B cell (primary cell): Measurements from ENCODE around the gene FYCO1. TPM values are rescaled to one million over a fixed set of nuclear protein-coding genes. Genes with fewer than 3 reads are reported as not detected.

Experiments
- ATAC-seq: fragments of 200-7000 bp; cut with Tn5 transposase; one replicate; pipeline ENCODE4 v1.10.0; 2021; ENCODE audit warnings: low read depth, mild to moderate bottlenecking, moderate number of reproducible peaks, moderate library complexity
- CTCF ChIA-PET: fragments of 350-600 bp; sonication (Branson Sonifier 250); formaldehyde crosslinking; loops from one replicate; lab custom pipeline; 2021; ENCODE audit warnings: antibody characterized with exemption, inconsistent platforms; lab: Charles Lee
- POLR2A ChIA-PET: fragments of 350-600 bp; sonication (Branson Sonifier 250); formaldehyde crosslinking; loops from one replicate; lab custom pipeline; 2021; ENCODE audit warnings: antibody characterized with exemption; lab: Charles Lee
- DNase-seq: peaks from one replicate; pipeline ENCODE4 v3.0.0; 2013
- H2AFZ ChIP-seq: 2 replicates; pipeline ENCODE4 v1.6.1; 2012; ENCODE audit warnings: mild to moderate bottlenecking, low read depth, low read length; ENCODE audit not compliant: insufficient read depth, poor library complexity, severe bottlenecking
- H3K27ac ChIP-seq, 2 donors: 1 replicate in 1 of 2; 2 replicates in 1 of 2; pipeline ENCODE4 v1.5.1; 2012 to 2013; ENCODE audit warnings: low read length in 2 of 2, mild to moderate bottlenecking in 2 of 2, moderate library complexity in 1 of 2
- H3K27me3 ChIP-seq, 4 experiments: fragments of 200-600 bp in 1 of 4; sonication (generic) in 1 of 4; replicated peaks in 1 of 4; 1 replicate in 2 of 4; 2 replicates in 2 of 4; pipeline versions ENCODE4 v1.6.1 to v1.7.0; 2013 to 2016; ENCODE audit warnings: low read length in 3 of 4, mild to moderate bottlenecking in 2 of 4, mixed read lengths in 1 of 4, moderate library complexity in 1 of 4; ENCODE audit not compliant: insufficient read depth in 4 of 4, control insufficient read depth in 3 of 4; ENCODE audit errors: control extremely low read depth in 1 of 4
- H3K36me3 ChIP-seq, 2 experiments: replicated peaks in 1 of 2; 1 replicate in 1 of 2; 2 replicates in 1 of 2; pipeline versions ENCODE4 v1.6.1 to v1.7.1; 2013; ENCODE audit warnings: low read length in 1 of 2; ENCODE audit not compliant: insufficient read depth in 2 of 2, control insufficient read depth in 1 of 2; ENCODE audit errors: control extremely low read depth in 1 of 2, extremely low read depth in 1 of 2
- H3K4me1 ChIP-seq, 2 donors: fragments of 200-600 bp in 1 of 2; sonication (generic) in 1 of 2; 1 replicate in 1 of 2; 2 replicates in 1 of 2; pipeline versions ENCODE4 v1.5.1 to v1.6.1; 2013 to 2017; ENCODE audit warnings: low read length in 2 of 2; ENCODE audit not compliant: control insufficient read depth in 2 of 2, insufficient read depth in 2 of 2
- H3K4me2 ChIP-seq: replicated peaks from 2 replicates; pipeline ENCODE3; 2012; ENCODE audit warnings: mild to moderate bottlenecking, low read depth, low read length; ENCODE audit not compliant: poor library complexity, severe bottlenecking
- H3K4me3 ChIP-seq, 5 experiments: fragments of 200-600 bp in 1 of 5; sonication (generic) in 1 of 5; 1 replicate in 3 of 5; 2 replicates in 2 of 5; pipeline versions ENCODE4 v1.5.1 to v1.7.0; 2011 to 2016; ENCODE audit warnings: low read length in 4 of 5, mild to moderate bottlenecking in 4 of 5, low read depth in 2 of 5, control low read depth in 1 of 5, moderate library complexity in 1 of 5; ENCODE audit not compliant: insufficient read depth in 1 of 5; ENCODE audit errors: control extremely low read depth in 1 of 5, extremely low read depth in 1 of 5
- H3K79me2 ChIP-seq: fragments of 200-600 bp; sonication (generic); one replicate; pipeline ENCODE4 v1.6.0; 2016; ENCODE audit warnings: low read length; ENCODE audit not compliant: control insufficient read depth, insufficient read depth
- H3K9ac ChIP-seq: fragments of 200-600 bp; sonication (generic); 2 replicates; pipeline ENCODE4 v1.6.1; 2017; ENCODE audit warnings: mild to moderate bottlenecking, low read length, moderate library complexity
- H3K9me3 ChIP-seq, 3 donors: one replicate each; pipeline versions ENCODE4 v1.6.1 to v1.7.1; 2013; ENCODE audit warnings: low read length in 2 of 3; ENCODE audit not compliant: control insufficient read depth in 2 of 3, insufficient read depth in 1 of 3; ENCODE audit errors: control extremely low read depth in 1 of 3
- H4K20me1 ChIP-seq: 2 replicates; pipeline ENCODE4 v1.6.0; 2012; ENCODE audit warnings: mild to moderate bottlenecking, low read length; ENCODE audit not compliant: insufficient read depth, control insufficient read depth, poor library complexity, severe bottlenecking
- H3K27ac Mint-ChIP-seq: one replicate; pipeline ENCODE4 v1.8.0; 2021; ENCODE audit warnings: mixed read lengths
- H3K27me3 Mint-ChIP-seq: one replicate; pipeline ENCODE4 v1.8.0; 2021; ENCODE audit warnings: mixed read lengths
- H3K4me1 Mint-ChIP-seq: one replicate; pipeline ENCODE4 v1.8.0; 2021; ENCODE audit warnings: mixed read lengths
- H3K4me3 Mint-ChIP-seq: one replicate; pipeline ENCODE4 v1.8.0; 2021; ENCODE audit warnings: mixed read lengths
- H3K9me3 Mint-ChIP-seq: one replicate; pipeline ENCODE4 v1.8.0; 2022; ENCODE audit warnings: mixed read lengths; ENCODE audit not compliant: insufficient read depth
- EZH2 ChIP-seq: IDR thresholded peaks from 2 replicates; pipeline ENCODE4 v1.6.1; 2012; ENCODE audit warnings: borderline replicate concordance, low read depth, mild to moderate bottlenecking, moderate library complexity, low read length; ENCODE audit not compliant: insufficient read depth, poor library complexity, severe bottlenecking
- WGBS: methylation state at CpG from one replicate; pipeline ENCODE4 v1.1.5; 2013; ENCODE audit warnings: missing lambda C conversion rate; ENCODE audit not compliant: insufficient coverage; 5-methylcytosine and 5-hydroxymethylcytosine counted together
- intact Hi-C: fragments of 100-400 bp; cut with micrococcal nuclease; formaldehyde crosslinking; loops from one replicate; pipeline ENCODE4 v1.10.0; 2022
- polyA plus RNA-seq: library from polyadenylated mRNA; depleted of rRNA; stranded (reverse); fragments of >200 nt; gene quantifications from 2 replicates; pipeline ENCODE4 v1.2.3, GENCODE V29; 2012
- total RNA-seq, 2 donors: library from RNA; stranded (reverse); fragments of 120-200 nt in 1 of 2; gene quantifications; 1 replicate in 1 of 2; 2 replicates in 1 of 2; pipeline versions ENCODE4 v1.2.3 to v1.2.4, GENCODE V29; 2013 to 2022
- TF ChIP-seq, protein P1 (sequence below): fragments of 200-600 bp; IDR thresholded peaks from one replicate; pipeline ENCODE4 v1.8.0; 2022; ENCODE audit warnings: antibody characterized with exemption, mild to moderate bottlenecking

FYCO1 gene
- total and polyA plus RNA-seq, 2 donors (not counting 1 experiment from before 2014, with no cell fraction given), result 5.4 to 16.7 TPM

DNA sequence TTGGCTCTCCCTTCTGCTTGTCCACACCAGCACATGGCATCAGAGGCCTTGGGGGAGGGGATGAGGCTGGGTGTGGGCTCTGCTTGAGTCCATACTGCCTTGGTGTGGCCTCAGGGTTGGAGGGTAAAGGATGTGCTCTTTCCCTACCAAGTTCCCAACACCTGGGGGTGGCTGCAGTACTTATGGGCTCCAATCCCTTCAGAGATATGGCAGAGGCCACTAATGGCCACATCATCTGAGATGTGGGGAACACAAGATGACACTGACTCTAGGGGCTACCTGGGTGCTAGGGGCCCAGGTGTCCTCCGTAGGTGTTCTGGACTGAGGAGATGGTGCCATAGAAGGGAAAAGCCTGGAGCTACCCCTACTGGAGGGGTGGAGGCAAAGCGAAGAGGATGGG is 45.5 kb downstream of the FYCO1 start:
- Histone ChIP-seq H3K4me2 (no peak overlapping the region), H3K36me3 (peaks cover 5 to 95% of the 10 kb centered on the region in 2 experiments), H3K79me2 (no peaks in the 10 kb centered on the region), H3K27ac (no peak overlapping the region), H3K27me3 (no peaks in the 10 kb centered on the region), H2AFZ (no peak overlapping the region), H3K4me1 (no peaks in the 10 kb centered on the region), H3K9ac (no peak overlapping the region), H3K4me3 (no peak overlapping the region), H3K9me3 (no peaks in the 10 kb centered on the region), H4K20me1 (no peaks in the 10 kb centered on the region)
- ChIA-PET CTCF (interaction anchor here (2.3 kb wide), 1 partner anchor 11 kb away, joined by 7 read pairs; no protein-coding TSS in a partner anchor), POLR2A (no interaction called here)
- no peaks in the 10 kb centered on the region for H3K9me3 Mint-ChIP-seq
- WGBS, result 94% methylated on average over 2 of the region's 2 CpGs
- no peak for ATAC-seq
- H3K27me3 Mint-ChIP-seq, result no peaks in the 10 kb centered on the region
- H3K4me1 Mint-ChIP-seq, result no peaks in the 10 kb centered on the region
- DNase-seq, result no peak
- H3K27ac Mint-ChIP-seq, result no peak overlapping the region
- intact Hi-C loops, result no loop called here
- no peak overlapping the region for H3K4me3 Mint-ChIP-seq
- no peak for TF ChIP-seq EZH2
- TF ChIP-seq, protein P1, sequence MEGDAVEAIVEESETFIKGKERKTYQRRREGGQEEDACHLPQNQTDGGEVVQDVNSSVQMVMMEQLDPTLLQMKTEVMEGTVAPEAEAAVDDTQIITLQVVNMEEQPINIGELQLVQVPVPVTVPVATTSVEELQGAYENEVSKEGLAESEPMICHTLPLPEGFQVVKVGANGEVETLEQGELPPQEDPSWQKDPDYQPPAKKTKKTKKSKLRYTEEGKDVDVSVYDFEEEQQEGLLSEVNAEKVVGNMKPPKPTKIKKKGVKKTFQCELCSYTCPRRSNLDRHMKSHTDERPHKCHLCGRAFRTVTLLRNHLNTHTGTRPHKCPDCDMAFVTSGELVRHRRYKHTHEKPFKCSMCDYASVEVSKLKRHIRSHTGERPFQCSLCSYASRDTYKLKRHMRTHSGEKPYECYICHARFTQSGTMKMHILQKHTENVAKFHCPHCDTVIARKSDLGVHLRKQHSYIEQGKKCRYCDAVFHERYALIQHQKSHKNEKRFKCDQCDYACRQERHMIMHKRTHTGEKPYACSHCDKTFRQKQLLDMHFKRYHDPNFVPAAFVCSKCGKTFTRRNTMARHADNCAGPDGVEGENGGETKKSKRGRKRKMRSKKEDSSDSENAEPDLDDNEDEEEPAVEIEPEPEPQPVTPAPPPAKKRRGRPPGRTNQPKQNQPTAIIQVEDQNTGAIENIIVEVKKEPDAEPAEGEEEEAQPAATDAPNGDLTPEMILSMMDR, result no peak

DNA sequence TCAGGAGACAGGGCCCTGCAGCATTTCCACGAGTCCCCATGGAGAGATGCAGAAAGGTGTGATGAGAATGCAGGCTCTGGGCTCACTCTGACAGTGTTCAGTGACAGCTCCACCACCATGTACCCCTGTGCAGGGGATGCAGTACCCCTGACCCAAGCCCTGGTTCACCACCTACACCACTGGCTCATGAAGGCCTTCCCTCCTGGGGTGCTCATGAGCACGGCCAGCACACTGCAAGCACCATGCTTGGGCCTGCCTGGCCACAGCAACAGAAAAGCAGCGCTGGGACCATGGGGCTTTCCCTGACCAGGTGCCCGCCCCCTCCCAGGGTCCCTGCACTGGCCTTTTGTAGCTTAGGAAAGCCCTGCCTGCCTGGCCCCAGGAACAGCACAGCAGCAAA is 46.2 kb downstream of the FYCO1 start:
- Histone ChIP-seq H3K9ac (no peak overlapping the region), H3K27me3 (no peaks in the 10 kb centered on the region), H3K4me2 (no peak overlapping the region), H2AFZ (no peak overlapping the region), H3K4me1 (no peaks in the 10 kb centered on the region), H3K79me2 (no peaks in the 10 kb centered on the region), H4K20me1 (no peaks in the 10 kb centered on the region), H3K4me3 (no peak overlapping the region), H3K27ac (no peak overlapping the region), H3K9me3 (no peaks in the 10 kb centered on the region), H3K36me3 (peaks cover 5 to 88% of the 10 kb centered on the region in 2 experiments)
- Mint-ChIP-seq H3K27me3 (no peaks in the 10 kb centered on the region), H3K9me3 (no peaks in the 10 kb centered on the region), H3K4me1 (no peaks in the 10 kb centered on the region), H3K27ac (no peak overlapping the region), H3K4me3 (no peak overlapping the region)
- intact Hi-C loops, result no loop called here
- 94% methylated on average over 3 of the region's 4 CpGs for WGBS
- CTCF ChIA-PET, result no interaction called here
- no peak for ATAC-seq
- POLR2A ChIA-PET, result no interaction called here
- TF ChIP-seq, protein P1, result no peak
- no peak for TF ChIP-seq EZH2
- no peak for DNase-seq
